HEK293 (cell line): ENCODE results near the gene GHITM.

Source experiments
- CTCF ChIA-PET: fragments of 350-600 bp; formaldehyde crosslinking; extraction: SDS; loops from one replicate; lab custom pipeline; 2021; ENCODE audit warnings: antibody characterized with exemption; lab: Yijun Ruan, JAX
- POLR2A ChIA-PET: fragments of 300-600 bp; formaldehyde crosslinking; extraction: SDS; loops from one replicate; lab custom pipeline; 2020; ENCODE audit warnings: antibody characterized with exemption, inconsistent platforms; lab: Yijun Ruan, JAX
- H3K27ac ChIP-seq: fragments of 200-500 bp; sonication (Bioruptor generic); 2 replicates; pipeline ENCODE4 v1.5.1; 2014; ENCODE audit warnings: low read depth, low read length, control low read depth, inconsistent platforms; ENCODE audit errors: extremely low read depth
- H3K36me3 ChIP-seq, 2 experiments: fragments of 200-500 bp in 1 of 2; sonication (Bioruptor generic) in 1 of 2; 1 replicate in 1 of 2; 2 replicates in 1 of 2; pipeline ENCODE4 v1.5.1; 2014 to 2017; ENCODE audit warnings: inconsistent platforms in 2 of 2, low read length in 2 of 2; ENCODE audit not compliant: control insufficient read depth in 2 of 2, insufficient read depth in 1 of 2
- H3K4me1 ChIP-seq: fragments of 200-500 bp; sonication (Bioruptor generic); 2 replicates; pipeline ENCODE4 v1.5.1; 2014; ENCODE audit warnings: mild to moderate bottlenecking, low read length, inconsistent platforms; ENCODE audit not compliant: control insufficient read depth, insufficient read depth
- H3K4me3 ChIP-seq: 2 replicates; pipeline ENCODE4 v1.5.1; 2011; ENCODE audit warnings: low read depth, mild to moderate bottlenecking, control low read depth, low read length, moderate library complexity
- H3K9me3 ChIP-seq: fragments of 200-500 bp; sonication (Bioruptor generic); 2 replicates; pipeline ENCODE4 v1.5.1; 2014; ENCODE audit warnings: low read depth, low read length, inconsistent platforms; ENCODE audit not compliant: control insufficient read depth, insufficient read depth
- EGR2 ChIP-seq: fragments of 450-650 bp; formaldehyde crosslinking; IDR thresholded peaks from 2 replicates; pipeline ENCODE4 v1.5.1; 2016; ENCODE audit warnings: low read depth, missing biosample characterization, missing genetic modification characterization
- PATZ1 ChIP-seq: fragments of 450-650 bp; formaldehyde crosslinking; IDR thresholded peaks from 2 replicates; pipeline ENCODE4 v1.5.1; 2016; ENCODE audit warnings: missing biosample characterization, missing genetic modification characterization
- PRDM1 ChIP-seq: fragments of 450-650 bp; formaldehyde crosslinking; IDR thresholded peaks from 2 replicates; pipeline ENCODE4; 2016; ENCODE audit warnings: missing biosample characterization, missing genetic modification characterization
- SP2 ChIP-seq: fragments of 450-650 bp; formaldehyde crosslinking; IDR thresholded peaks from 2 replicates; pipeline ENCODE4 v1.5.1; 2016; ENCODE audit warnings: missing biosample characterization, missing genetic modification characterization
- SP3 ChIP-seq: fragments of 450-650 bp; formaldehyde crosslinking; IDR thresholded peaks from 2 replicates; pipeline ENCODE4 v1.5.1; 2016; ENCODE audit warnings: missing biosample characterization, missing genetic modification characterization
- TRIM28 ChIP-seq: IDR thresholded peaks from 2 replicates; pipeline ENCODE4 v1.6.1; 2011; ENCODE audit warnings: low read length, control low read depth, borderline replicate concordance
- ZBTB10 ChIP-seq: fragments of 450-650 bp; formaldehyde crosslinking; IDR thresholded peaks from 2 replicates; pipeline ENCODE4 v1.5.1; 2016; ENCODE audit warnings: missing biosample characterization, missing genetic modification characterization
- ZBTB20 ChIP-seq: fragments of 450-650 bp; formaldehyde crosslinking; IDR thresholded peaks from 2 replicates; pipeline ENCODE4 v1.5.1; 2016; ENCODE audit warnings: missing biosample characterization, missing genetic modification characterization
- ZBTB48 ChIP-seq: fragments of 450-650 bp; formaldehyde crosslinking; IDR thresholded peaks from 2 replicates; pipeline ENCODE4 v1.5.1; 2016; ENCODE audit warnings: missing biosample characterization, missing genetic modification characterization
- ZNF175 ChIP-seq: fragments of 450-650 bp; formaldehyde crosslinking; IDR thresholded peaks from 2 replicates; pipeline ENCODE4 v1.5.1; 2016; ENCODE audit warnings: missing biosample characterization, missing genetic modification characterization
- ZNF18 ChIP-seq: fragments of 450-650 bp; formaldehyde crosslinking; IDR thresholded peaks from 2 replicates; pipeline ENCODE4 v1.5.1; 2016; ENCODE audit warnings: missing biosample characterization, missing genetic modification characterization
- ZNF394 ChIP-seq: fragments of 450-650 bp; formaldehyde crosslinking; IDR thresholded peaks from 2 replicates; pipeline ENCODE4 v1.5.1; 2016; ENCODE audit warnings: missing biosample characterization, missing genetic modification characterization, mild to moderate bottlenecking, moderate library complexity, borderline replicate concordance
- ZNF610 ChIP-seq: fragments of 450-650 bp; formaldehyde crosslinking; IDR thresholded peaks from 2 replicates; pipeline ENCODE4 v1.5.1; 2016; ENCODE audit warnings: missing biosample characterization, missing genetic modification characterization, borderline replicate concordance
- ZNF654 ChIP-seq: fragments of 450-650 bp; formaldehyde crosslinking; IDR thresholded peaks from 2 replicates; pipeline ENCODE4 v1.5.1; 2016; ENCODE audit warnings: low read depth, missing biosample characterization, missing genetic modification characterization
- ZNF768 ChIP-seq: fragments of 450-650 bp; formaldehyde crosslinking; IDR thresholded peaks from 2 replicates; pipeline ENCODE4 v1.5.1; 2018; ENCODE audit warnings: missing biosample characterization, mild to moderate bottlenecking, missing genetic modification characterization
- TF ChIP-seq, protein P1 (sequence below): fragments of 450-650 bp; formaldehyde crosslinking; IDR thresholded peaks from 2 replicates; pipeline ENCODE4 v1.5.1; 2016; ENCODE audit warnings: missing biosample characterization, missing genetic modification characterization
- TF ChIP-seq, protein P2 (sequence below): fragments of 450-650 bp; formaldehyde crosslinking; IDR thresholded peaks from 2 replicates; pipeline ENCODE4 v1.5.1; 2017; ENCODE audit warnings: missing biosample characterization, missing genetic modification characterization
- TF ChIP-seq, protein P3 (sequence below): fragments of 450-650 bp; formaldehyde crosslinking; IDR thresholded peaks from 2 replicates; pipeline ENCODE4 v1.5.1; 2016; ENCODE audit warnings: missing biosample characterization, missing genetic modification characterization, borderline replicate concordance

GHITM gene, protein sequence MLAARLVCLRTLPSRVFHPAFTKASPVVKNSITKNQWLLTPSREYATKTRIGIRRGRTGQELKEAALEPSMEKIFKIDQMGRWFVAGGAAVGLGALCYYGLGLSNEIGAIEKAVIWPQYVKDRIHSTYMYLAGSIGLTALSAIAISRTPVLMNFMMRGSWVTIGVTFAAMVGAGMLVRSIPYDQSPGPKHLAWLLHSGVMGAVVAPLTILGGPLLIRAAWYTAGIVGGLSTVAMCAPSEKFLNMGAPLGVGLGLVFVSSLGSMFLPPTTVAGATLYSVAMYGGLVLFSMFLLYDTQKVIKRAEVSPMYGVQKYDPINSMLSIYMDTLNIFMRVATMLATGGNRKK

GRCh38 chr10:84139126-84140035 is at the start of gene GHITM:
GHITM (plus strand) TSS chr10:84139509; CDS start chr10:84141501, 1,992 bp downstream.
- ChIA-PET CTCF (interaction anchor here (1.4 to 2.1 kb wide), 3 partner anchors 9 to 65 kb away, joined by 5 to 13 read pairs (median 10); no protein-coding TSS in a partner anchor), POLR2A (interaction anchor here (1.0 to 1.2 kb wide), 2 partner anchors 9 to 17 kb away, joined by 3 to 6 read pairs; no protein-coding TSS in a partner anchor)
- Histone ChIP-seq H3K4me1 (no peaks in the 10 kb centered on the region), H3K27ac (peak within 1 kb of the TSS; percentile 58), H3K9me3 (no peaks in the 10 kb centered on the region), H3K36me3 (peaks cover 15 to 28% of the 10 kb centered on the region in 2 experiments), H3K4me3 (peak within 1 kb of the TSS; percentile 87)
- TF ChIP-seq EGR2 (tag by site-specific recombination) (no peak), ZBTB48 (tag by site-specific recombination) (peak; percentile 99), ZNF654 (no peak), SP3 (tag by site-specific recombination) (peak; percentile 93), PRDM1 (tag by site-specific recombination) (peak; percentile 29; the same call in 1 of the 2 replicates), ZNF610 (tag by site-specific recombination) (peak; percentile 19; the same call in 1 of the 2 replicates), ZNF768 (no peak), ZNF394 (tag by site-specific recombination) (peak; percentile 57; the same call in 1 of the 2 replicates), ZBTB10 (tag by site-specific recombination) (0 out of 2 replicates have a peak, but pooled peaks have one; percentile 56), TRIM28 (no peak), ZNF18 (tag by site-specific recombination) (no peak), SP2 (tag by site-specific recombination) (peak; percentile 96), PATZ1 (tag by site-specific recombination) (no peak), ZNF175 (tag by site-specific recombination) (no peak), ZBTB20 (tag by site-specific recombination) (peak; percentile 76; the same call in 1 of the 2 replicates)
- TF ChIP-seq, protein P1, sequence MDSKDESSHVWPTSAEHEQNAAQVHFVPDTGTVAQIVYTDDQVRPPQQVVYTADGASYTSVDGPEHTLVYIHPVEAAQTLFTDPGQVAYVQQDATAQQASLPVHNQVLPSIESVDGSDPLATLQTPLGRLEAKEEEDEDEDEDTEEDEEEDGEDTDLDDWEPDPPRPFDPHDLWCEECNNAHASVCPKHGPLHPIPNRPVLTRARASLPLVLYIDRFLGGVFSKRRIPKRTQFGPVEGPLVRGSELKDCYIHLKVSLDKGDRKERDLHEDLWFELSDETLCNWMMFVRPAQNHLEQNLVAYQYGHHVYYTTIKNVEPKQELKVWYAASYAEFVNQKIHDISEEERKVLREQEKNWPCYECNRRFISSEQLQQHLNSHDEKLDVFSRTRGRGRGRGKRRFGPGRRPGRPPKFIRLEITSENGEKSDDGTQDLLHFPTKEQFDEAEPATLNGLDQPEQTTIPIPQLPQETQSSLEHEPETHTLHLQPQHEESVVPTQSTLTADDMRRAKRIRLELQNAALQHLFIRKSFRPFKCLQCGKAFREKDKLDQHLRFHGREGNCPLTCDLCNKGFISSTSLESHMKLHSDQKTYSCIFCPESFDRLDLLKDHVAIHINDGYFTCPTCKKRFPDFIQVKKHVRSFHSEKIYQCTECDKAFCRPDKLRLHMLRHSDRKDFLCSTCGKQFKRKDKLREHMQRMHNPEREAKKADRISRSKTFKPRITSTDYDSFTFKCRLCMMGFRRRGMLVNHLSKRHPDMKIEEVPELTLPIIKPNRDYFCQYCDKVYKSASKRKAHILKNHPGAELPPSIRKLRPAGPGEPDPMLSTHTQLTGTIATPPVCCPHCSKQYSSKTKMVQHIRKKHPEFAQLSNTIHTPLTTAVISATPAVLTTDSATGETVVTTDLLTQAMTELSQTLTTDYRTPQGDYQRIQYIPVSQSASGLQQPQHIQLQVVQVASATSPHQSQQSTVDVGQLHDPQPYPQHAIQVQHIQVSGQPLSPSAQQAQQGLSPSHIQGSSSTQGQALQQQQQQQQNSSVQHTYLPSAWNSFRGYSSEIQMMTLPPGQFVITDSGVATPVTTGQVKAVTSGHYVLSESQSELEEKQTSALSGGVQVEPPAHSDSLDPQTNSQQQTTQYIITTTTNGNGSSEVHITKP (tag by site-specific recombination) = 0 out of 2 replicates have a peak, but pooled peaks have one; percentile 22
- TF ChIP-seq, protein P2, sequence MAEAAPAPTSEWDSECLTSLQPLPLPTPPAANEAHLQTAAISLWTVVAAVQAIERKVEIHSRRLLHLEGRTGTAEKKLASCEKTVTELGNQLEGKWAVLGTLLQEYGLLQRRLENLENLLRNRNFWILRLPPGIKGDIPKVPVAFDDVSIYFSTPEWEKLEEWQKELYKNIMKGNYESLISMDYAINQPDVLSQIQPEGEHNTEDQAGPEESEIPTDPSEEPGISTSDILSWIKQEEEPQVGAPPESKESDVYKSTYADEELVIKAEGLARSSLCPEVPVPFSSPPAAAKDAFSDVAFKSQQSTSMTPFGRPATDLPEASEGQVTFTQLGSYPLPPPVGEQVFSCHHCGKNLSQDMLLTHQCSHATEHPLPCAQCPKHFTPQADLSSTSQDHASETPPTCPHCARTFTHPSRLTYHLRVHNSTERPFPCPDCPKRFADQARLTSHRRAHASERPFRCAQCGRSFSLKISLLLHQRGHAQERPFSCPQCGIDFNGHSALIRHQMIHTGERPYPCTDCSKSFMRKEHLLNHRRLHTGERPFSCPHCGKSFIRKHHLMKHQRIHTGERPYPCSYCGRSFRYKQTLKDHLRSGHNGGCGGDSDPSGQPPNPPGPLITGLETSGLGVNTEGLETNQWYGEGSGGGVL = no peak
- TF ChIP-seq, protein P3, sequence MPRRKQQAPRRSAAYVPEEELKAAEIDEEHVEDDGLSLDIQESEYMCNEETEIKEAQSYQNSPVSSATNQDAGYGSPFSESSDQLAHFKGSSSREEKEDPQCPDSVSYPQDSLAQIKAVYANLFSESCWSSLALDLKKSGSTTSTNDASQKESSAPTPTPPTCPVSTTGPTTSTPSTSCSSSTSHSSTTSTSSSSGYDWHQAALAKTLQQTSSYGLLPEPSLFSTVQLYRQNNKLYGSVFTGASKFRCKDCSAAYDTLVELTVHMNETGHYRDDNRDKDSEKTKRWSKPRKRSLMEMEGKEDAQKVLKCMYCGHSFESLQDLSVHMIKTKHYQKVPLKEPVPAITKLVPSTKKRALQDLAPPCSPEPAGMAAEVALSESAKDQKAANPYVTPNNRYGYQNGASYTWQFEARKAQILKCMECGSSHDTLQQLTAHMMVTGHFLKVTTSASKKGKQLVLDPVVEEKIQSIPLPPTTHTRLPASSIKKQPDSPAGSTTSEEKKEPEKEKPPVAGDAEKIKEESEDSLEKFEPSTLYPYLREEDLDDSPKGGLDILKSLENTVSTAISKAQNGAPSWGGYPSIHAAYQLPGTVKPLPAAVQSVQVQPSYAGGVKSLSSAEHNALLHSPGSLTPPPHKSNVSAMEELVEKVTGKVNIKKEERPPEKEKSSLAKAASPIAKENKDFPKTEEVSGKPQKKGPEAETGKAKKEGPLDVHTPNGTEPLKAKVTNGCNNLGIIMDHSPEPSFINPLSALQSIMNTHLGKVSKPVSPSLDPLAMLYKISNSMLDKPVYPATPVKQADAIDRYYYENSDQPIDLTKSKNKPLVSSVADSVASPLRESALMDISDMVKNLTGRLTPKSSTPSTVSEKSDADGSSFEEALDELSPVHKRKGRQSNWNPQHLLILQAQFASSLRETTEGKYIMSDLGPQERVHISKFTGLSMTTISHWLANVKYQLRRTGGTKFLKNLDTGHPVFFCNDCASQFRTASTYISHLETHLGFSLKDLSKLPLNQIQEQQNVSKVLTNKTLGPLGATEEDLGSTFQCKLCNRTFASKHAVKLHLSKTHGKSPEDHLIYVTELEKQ = no peak
